ENCODE results near the gene NT5M.
"Not testable (repeated sequence)": the region's sequence is repeated elsewhere in the genome, so short reads cannot be mapped to it uniquely, and the experiment has no call there.

The NT5M gene

GRCh38 chr17:17303010-17303846, at the start of gene NT5M:
Gene NT5M (plus strand): TSS chr17:17303373. CDS start chr17:17303551, 178 bp downstream.
- peak; percentile 52 to 66 for DNase-seq

GRCh38 chr17:17253406-17253805, 49.8 kb upstream of the NT5M start:
- no peak for DNase-seq

DNA sequence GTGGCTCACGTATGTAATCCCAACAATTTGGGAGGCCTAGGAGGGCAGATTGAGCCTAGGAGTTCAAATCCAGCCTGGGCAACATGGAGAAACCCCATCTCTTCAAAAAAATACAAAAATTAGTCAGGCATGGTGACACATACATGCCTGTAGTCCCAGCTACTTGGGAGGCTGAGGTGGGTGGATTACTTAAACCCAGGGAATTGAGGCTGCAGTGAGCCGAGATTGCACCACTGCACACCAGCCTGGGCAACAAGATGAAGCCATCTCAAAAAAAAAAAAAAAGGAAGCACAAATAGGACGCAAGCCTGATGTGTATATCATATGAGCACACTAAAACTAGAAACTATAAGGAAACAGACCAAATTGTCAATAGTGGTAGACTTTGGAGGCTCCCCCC, 49.1 kb upstream of the NT5M start:
- DNase-seq: no peak

GRCh38 chr17:17255689-17256088, 47.5 kb upstream of the NT5M start:
- DNase-seq: not testable (repeated sequence)

GRCh38 chr17:17256316-17256715, 46.9 kb upstream of the NT5M start:
- DNase-seq: no peak

DNA sequence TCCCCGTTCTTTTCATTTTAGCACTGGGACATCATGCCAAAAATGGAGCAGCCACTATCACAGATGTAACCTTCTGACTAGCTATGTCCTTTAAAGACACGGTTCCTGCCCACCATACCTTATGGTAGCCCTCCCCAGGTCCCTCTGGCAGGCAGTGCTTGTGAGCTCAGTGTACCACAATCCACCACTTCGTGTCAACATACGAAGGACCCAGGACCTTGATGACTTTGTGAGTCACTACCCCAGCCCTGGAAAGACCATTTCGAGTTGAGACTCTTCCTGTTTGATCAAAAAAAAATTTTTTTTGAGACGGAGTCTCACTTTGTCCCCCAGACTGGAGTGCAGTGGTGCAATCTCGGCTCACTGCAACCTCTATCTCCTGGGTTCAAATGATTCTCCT, 45.2 kb upstream of the NT5M start:
- no peak for DNase-seq

GRCh38 chr17:17258998-17259397, 44.2 kb upstream of the NT5M start:
- DNase-seq: no peak

DNA sequence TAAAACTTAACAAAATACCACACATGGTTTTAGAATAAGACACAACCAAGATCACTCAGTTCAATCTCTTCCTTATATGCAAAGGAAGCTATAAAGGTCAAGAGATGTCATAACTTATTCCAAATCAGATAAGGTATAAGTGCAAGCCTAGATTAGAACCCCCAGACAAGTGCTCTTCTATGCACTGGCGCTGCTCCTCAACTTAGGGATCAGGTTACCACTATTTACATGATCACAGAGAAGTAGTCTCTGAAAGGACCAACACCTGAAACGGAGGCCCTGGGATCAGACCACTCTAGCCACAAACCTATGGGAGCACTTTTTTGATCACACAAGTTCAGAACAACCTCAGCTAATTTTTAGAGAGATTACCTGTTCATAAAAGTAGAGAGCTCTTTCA, 38.7 kb upstream of the NT5M start:
- no peak for DNase-seq

DNA sequence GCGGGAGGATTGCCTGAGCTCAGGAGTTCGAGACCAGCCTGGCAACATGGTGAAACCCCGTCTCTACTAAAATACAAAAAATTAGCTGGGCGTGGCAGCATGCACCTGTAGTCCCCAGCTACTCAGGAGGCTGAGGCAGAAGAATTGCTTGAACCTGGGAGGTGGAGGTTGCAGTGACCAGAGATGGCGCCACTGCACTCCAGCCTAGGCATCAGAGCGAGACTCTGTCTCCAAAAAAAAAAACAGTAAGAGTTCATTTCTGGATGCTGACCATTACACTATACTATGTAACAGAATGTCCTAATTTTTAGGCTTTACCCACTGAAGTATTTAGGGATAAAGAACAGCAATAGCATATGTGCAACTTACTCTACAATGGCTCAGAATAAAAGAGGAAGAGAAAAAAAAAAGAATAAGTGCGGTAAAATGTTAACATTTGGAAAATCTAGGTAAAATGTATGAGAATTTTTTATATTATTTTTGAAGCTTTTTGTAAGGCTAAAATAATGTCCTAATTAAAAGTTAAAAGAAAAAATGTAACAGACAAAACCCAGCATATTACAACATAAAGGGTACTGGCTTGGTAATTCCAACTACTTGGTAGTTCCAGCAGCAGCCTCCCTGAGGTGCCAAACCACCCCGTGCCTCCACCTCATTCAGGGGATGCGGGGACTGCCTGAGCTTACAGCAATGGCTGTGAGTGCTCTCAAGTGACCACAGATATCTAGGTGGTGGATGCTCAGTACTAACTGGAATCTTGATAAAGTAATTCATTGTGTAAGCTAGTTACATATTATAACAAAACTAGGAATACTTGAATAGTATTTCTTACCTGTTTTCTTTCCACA, 33.0 kb upstream of the NT5M start:
- peak in 1 of 2 donors; percentile 42 for DNase-seq

DNA sequence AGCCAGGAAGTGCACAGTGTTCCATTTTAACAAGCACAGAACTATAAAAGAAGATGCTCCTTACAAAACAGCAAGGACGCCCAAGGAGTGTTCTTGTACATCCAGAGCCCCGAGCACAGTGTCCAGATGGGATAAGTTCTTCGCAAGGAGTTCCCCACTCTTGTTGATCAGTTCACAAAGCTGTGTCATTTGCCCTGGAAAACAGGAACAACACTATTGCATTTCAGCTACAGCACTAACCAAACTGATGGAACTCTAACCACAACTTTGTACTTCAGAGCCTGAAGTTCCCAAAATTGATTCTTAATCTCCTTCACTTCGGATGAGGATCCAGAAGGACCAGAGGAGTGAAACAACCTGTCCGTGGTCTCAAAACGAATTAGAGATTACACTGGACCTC, 27.2 kb upstream of the NT5M start:
- no peak for DNase-seq

DNA sequence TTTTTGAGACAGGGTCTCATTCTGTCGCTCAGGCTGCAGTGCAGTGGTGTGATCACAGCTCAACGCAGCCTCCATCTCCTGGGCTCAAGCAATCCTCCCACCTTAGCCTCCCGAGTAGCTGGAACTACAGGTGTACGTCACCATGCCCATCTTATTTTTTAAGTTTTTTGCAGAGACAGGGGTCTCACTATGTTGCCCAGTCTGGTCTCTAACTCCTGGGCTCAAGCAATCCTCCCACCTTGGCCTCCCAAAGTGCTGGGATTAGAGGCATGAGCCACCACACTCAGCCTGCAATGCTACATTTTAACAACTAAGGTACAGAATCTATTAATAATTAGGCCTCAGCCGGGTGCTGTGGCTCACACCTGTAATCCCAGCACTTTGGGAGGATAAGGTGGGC, 25.7 kb upstream of the NT5M start:
- not testable (repeated sequence) for DNase-seq

GRCh38 chr17:17279316-17279715, 23.9 kb upstream of the NT5M start:
- no peak for DNase-seq

- peak; percentile 97 for DNase-seq
These were observed 22.3 kb upstream of the NT5M start, which contains the start of gene COPS3 for GRCh38 chr17:17280613-17281549. Gene COPS3 (minus strand): TSS chr17:17281246. CDS start chr17:17281186, 60 bp downstream.

DNA sequence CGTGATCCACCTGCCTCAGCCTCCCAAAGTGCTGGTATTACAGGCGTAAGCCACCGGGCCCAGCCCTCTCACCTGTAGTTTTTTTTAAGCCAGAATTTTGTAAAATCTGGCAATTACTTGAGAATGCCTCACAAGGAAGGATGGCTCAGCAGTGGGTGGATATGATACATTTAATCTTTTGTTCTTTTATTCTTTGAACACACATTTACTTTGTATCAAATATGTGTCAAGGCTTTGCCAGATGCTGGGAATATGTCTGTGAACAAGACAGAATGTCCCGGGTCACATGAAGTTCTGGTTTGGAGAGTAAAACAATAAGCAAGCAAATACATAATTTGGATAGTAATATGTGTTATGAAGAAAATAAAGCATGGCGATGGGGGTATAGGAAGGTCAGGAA, 17.2 kb upstream of the NT5M start:
- no peak for DNase-seq

GRCh38 chr17:17289086-17289485, 14.1 kb upstream of the NT5M start:
- no peak for DNase-seq

GRCh38 chr17:17289701-17290100, 13.5 kb upstream of the NT5M start:
- no peak for DNase-seq

GRCh38 chr17:17295141-17295540, 8.0 kb upstream of the NT5M start:
- DNase-seq: no peak

DNA sequence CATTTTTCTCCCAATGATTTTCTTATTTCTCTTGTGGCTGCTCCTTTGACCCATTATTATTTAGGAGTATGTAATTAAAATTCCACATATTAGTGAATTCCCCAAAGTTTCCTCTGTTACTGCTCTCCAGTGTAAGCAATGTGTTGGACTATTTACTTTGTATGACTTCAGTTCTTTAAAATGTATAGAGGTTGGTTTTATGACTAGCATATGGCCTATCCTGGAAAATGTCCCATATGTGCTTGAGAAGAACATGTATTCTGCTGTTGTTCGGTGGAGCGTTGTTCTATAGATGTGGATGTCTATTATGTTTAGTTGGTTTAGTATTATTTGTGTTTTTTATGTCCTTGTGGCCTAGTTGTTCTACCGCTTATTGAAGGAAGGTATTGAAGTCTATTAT, 6.0 kb upstream of the NT5M start:
- DNase-seq: no peak

GRCh38 chr17:17298108-17298507, 5.1 kb upstream of the NT5M start:
- DNase-seq: no peak

DNA sequence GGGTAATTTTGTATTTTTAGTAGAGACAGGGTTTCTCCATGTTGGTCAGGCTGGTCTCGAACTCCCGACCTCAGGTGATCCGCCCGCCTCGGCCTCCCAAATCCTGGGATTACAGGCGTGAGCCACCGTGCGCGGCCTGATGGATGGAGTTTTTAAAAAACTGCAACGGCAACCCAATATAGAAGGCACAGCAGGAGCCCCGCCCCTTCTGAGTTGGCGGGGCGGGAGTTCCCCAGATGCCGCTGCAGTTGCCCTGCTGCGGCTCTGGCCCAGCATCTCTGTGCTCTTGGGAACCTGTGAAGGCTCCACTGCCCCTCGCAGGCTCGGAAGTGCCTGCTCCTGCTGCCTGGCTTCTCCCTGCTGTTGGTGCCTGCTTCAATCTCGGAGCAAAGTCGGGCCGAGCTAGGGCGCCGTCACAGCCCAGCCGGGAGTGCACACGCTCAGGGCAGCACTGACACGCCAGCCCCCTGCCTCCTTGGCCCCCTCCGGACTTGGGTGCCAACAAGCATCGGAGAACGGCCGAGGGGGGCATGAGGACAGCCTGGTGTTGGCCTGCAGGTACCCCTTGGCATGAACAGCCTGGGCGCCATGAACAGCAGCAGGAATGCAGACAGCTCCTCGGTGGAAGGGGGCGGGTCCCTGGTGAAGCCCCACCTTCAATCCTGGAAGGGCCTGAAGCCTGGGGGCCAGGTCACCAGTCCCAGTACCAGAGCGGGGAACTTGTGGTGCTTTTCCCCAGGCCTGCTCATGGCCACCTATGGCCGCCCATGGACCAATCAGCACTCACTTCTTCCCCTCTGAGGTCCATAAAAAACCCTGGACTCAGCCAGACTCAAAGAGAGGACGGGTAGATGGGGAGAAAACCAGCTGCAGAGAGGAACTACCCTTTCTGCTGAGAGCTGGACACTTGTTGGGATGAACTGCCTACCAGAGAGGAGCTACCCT, 2.3 kb upstream of the NT5M start:
- peak; percentile 38 to 56 for DNase-seq

DNA sequence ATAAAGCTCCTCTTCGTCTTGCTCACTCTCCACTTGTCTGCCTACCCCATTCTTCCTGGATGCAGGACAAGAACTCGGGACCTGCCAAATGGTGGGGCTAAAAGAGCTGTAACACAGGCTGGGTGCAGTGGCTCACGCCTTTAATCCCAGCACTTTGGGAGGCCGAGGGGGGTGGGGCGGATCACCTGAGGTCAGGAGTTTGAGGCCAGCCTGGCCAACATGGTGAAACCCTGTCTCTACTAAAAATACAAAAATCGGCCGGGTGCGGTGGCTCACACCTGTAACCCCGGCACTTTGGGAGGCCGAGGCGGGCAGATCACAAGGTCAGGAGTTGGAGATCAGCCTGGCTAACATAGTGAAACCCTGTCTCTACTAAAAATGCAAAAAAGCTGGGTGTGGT, 1.5 kb upstream of the NT5M start:
- DNase-seq: not testable (repeated sequence)

Measured in CD4-positive, alpha-beta T cell treated with Interferon alpha-2 for 1 hour (primary cell).